GM19372 (cell line): ENCODE results near the gene ALDH6A1.

ENCODE experiments used
- ATAC-seq: cut with Tn5 transposase; IDR thresholded peaks from one replicate; pipeline ENCODE4 v1.9.1; 2021; ENCODE audit warnings: mild to moderate bottlenecking, low read depth, moderate library complexity; ENCODE audit not compliant: unreplicated experiment

Gene ALDH6A1

GRCh38 chr14:74062809-74063150 is 21.5 kb downstream of the ALDH6A1 start:
- no peak for ATAC-seq

GRCh38 chr14:74049876-74050495 is 34.3 kb downstream of the ALDH6A1 start:
- no peak for ATAC-seq

- no peak for ATAC-seq
Measured at GRCh38 chr14:74048281-74048680, 36.0 kb downstream of the ALDH6A1 start.

GRCh38 chr14:74045522-74045921 is 38.7 kb downstream of the ALDH6A1 start:
- no peak for ATAC-seq

- ATAC-seq, result no peak
Measured at GRCh38 chr14:74042296-74042695, 42.0 kb downstream of the ALDH6A1 start.

DNA sequence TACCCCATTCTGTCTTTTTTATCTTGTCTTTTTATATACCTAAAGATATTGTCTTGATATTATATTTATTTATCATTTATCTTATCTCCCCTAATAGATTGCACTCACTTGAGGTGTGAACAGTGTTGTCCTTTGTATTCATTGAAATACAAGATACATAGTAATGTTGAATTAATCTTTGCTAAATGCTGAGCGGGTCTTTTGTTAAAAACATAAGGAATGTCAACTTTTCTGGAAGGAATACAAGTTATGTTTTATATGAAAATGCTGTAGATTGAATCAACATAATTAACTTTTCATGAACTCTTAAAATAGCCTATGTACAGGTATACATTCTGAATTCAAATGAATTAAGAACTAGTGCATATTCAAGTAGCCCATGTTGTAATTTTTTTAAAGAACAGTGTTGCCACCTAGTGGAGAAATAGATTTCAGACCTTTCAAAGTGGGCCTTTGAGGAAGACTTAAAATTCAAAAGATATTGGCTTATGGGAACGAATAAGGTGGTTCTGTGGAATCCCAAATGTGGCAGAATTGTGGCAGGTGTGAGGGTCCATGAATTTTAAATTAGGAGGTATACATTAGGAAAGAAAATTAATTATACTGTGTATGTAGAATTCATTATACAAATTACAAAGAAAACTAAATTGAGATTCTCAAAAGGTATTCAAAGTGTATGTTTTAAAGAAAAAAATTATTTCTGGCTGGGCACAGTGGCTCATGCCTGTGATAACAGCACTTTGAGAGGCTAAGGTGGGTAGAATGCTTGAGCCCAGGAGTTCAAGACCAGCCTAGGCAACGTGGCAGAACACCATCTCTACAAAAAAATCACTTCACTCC is 46.0 kb downstream of the ALDH6A1 start:
- no peak for ATAC-seq

- no peak for ATAC-seq
Measured at GRCh38 chr14:74035556-74035955, 48.7 kb downstream of the ALDH6A1 start.

DNA sequence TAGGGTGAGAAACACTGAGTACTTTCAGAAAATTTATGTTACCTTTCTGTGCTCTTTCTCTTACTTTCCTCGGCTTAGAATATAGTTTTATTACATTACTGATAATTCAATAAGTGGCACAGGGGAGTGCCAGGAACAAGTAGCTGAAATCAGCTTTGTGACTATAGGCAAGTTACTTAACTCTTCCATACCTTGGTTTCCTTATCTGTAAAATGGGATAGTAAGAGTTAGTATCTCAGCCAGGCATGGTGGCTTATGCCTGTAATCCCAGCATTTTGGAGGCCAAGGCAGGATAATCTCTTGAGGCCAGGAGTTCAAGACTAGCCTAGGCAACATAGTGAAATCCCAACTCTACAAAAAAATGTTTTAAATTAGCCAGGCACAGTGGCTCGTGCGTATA is 49.7 kb downstream of the ALDH6A1 start:
- ATAC-seq, result no peak

DNA sequence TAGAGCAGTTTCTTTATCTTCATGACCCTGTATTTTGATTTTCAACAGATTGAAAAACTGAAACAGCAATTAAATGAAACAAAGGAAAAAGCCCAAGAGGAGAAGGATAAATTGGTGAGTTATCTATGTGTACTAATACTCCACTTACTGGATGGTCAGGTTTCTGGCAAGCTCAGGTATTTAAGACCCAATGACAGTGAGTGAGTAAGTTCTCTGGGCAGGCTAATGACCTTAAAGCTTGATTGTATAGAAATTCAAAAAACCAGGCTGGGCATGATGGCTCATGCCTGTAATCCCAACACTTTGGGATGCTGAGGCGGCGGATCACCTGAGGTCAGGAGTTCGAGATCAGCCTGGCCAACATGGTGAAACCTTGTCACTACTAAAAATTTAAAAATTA is 55.1 kb downstream of the ALDH6A1 start:
- no peak for ATAC-seq

DNA sequence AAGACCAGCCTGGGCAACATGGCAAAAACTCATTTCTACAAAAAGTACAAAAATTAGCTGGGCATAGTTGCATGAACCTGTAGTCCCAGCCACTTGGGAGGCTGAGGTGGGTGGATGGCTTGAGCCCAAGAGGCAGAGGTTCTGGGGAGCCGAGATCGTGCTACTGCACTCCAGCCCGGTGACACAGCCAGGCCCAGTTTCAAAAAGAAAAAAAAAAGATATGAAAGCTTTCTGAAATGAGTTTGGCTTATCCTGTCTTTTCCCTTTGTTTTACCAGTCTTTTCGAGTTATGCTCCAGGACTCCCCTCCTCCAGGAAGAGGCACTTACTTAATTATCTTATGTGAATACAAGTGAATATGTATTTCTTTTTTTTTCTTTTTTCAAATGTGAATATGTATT is 61.9 kb downstream of the ALDH6A1 start:
- no peak for ATAC-seq

DNA sequence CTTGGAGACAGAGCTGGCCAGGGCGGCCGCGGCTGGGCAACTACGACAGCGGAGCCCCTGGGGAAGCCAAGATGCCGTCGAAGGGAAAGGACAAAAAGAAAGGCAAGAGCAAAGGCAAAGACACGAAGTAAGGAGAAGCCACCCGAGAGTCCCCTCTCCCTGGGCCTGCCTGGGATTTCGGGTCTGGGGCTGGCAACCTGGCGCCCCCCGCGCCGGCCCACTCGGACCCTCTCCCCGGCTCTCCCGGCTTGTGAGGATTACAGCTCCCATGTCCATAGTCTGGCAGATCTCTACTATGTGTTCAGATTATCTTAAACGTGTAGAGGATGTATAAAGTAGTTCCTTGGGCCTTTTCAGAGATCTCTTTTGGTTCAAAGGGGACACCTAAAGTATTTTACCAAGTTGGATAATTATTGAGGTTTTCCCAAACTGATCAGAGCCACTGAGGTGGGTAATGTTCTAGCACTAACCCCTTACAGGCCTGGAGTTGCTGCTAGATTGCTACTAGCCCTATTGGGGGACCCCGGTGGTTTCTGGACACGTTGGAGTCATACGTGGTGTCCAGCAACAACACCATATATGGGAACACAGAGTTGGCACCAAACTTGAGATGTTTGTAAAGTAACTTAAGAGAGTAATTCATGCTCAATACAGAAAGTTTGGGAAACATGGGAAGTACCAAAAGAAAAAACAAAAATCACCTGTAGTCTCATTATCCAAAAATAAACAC is 64.7 kb downstream of the ALDH6A1 start:
- ATAC-seq, result no peak

- ATAC-seq, result peak; percentile 90
Measured at GRCh38 chr14:74018586-74019407, 65.5 kb downstream of the ALDH6A1 start, which contains the start of the genes BBOF1 and ENTPD5. Gene BBOF1 (plus strand): TSS chr14:74019349. CDS start chr14:74019479, 130 bp downstream. Gene ENTPD5 (minus strand): TSS chr14:74019288. CDS start chr14:73988102, 31,186 bp downstream.

- no peak for ATAC-seq
Measured at GRCh38 chr14:74018174-74018585, 66.1 kb downstream of the ALDH6A1 start.

- no peak for ATAC-seq
Measured at GRCh38 chr14:74015963-74016362, 68.3 kb downstream of the ALDH6A1 start.

- no peak for ATAC-seq
Measured at GRCh38 chr14:74015176-74015575, 69.1 kb downstream of the ALDH6A1 start.

DNA sequence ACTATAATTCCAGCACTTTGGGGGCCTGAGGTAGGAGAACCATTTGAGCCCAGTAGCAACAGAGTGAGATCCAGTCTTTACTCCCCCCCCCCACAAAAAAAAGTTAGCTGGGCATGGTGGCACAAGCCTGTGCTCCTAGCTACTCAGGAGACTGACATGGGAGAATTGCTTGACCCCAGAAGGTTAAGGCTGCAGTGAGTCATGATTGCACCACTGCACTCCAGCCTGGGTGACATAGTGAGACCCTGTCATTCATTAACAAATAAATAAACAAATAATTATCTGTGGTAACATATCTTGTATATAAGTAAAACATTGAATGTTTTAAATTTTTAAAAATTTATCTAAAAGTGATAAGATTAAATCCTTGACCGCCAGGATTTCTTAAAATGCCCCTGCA is 70.0 kb downstream of the ALDH6A1 start:
- no peak for ATAC-seq

- no peak for ATAC-seq
Measured at GRCh38 chr14:74008843-74009499, 75.3 kb downstream of the ALDH6A1 start.
